Panc1 (cell line): ENCODE data around the gene COG3.

ENCODE experiments used
- CTCF ChIP-seq: fragments of 450-650 bp; IDR thresholded peaks from 2 replicates; pipeline ENCODE4 v1.5.1; 2017; ENCODE audit warnings: mild to moderate bottlenecking
- REST ChIP-seq, 2 experiments: IDR thresholded peaks; 2 replicates each; pipeline ENCODE4 v1.6.1; 2011 to 2012; ENCODE audit warnings: low read depth in 2 of 2, control low read depth in 1 of 2, low read length in 1 of 2, mild to moderate bottlenecking in 1 of 2, moderate library complexity in 1 of 2; ENCODE audit not compliant: insufficient read depth in 1 of 2

GRCh38 chr13:45434556-45435371, 30.0 kb upstream of the COG3 start:
- no peak for TF ChIP-seq CTCF
- no peak for TF ChIP-seq REST (IDR thresholded peaks at IDR 0.05; ENCODE audit: insufficient read depth in 1 of 2, low read depth in 2 of 2, low read length in 1 of 2)
